ENCODE data around the gene NTF3.

DNA sequence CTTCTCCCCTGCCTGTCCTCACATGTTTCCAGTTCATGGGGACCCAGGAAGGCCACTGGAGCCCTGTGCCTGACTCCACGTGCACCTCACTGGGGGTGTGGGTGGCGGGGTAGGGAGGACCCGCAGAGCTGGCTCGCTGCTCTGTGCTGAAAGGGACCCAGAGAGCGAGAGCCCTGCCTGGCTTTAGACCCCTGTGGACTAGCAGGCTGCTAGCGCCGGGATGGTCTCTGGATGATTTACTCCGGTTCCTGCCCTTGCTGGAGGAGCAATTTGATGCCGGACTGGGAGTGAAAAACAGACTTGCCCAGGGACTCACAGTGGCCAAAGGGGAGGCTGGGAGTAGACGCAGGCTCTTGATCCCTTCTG is 49.0 kb downstream of the NTF3 start:
- TF ChIP-seq POLR2A (IDR thresholded peaks at IDR 0.05) (no peak), POLR2AphosphoS5 (IDR thresholded peaks at IDR 0.05) (no peak)
- TF ChIP-seq, protein P1, sequence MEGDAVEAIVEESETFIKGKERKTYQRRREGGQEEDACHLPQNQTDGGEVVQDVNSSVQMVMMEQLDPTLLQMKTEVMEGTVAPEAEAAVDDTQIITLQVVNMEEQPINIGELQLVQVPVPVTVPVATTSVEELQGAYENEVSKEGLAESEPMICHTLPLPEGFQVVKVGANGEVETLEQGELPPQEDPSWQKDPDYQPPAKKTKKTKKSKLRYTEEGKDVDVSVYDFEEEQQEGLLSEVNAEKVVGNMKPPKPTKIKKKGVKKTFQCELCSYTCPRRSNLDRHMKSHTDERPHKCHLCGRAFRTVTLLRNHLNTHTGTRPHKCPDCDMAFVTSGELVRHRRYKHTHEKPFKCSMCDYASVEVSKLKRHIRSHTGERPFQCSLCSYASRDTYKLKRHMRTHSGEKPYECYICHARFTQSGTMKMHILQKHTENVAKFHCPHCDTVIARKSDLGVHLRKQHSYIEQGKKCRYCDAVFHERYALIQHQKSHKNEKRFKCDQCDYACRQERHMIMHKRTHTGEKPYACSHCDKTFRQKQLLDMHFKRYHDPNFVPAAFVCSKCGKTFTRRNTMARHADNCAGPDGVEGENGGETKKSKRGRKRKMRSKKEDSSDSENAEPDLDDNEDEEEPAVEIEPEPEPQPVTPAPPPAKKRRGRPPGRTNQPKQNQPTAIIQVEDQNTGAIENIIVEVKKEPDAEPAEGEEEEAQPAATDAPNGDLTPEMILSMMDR (IDR thresholded peaks at IDR 0.05): no peak

Measured in prostate gland (tissue), 2 donors.